ENCODE results near the gene EYA4. TPM values are rescaled to one million over a fixed set of nuclear protein-coding genes. Genes with fewer than 3 reads are reported as not detected.

The EYA4 gene
- total RNA-seq, 1 experiment from 2014 or later, result not detected

DNA sequence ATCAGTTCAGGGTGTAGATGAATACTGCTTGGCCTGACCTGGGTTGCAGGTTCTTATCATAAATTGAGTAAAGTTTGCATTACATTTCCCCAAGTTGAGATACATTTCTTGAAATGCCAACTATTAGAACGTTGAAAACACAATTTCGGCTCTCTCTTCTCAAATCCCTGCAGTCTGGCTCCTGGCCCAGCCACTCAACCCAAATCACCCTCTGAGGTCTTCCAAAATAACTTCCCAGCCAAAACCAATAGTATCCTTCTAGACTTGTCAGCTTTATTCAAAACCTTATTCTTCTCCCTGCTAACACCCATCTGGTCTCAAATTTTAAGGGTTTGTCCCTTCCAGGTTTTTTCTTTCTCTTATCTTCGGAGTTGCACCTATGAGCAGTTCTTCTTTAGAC lies 263.6 kb downstream of the EYA4 start:
- CTCF ChIA-PET, result no interaction called here
- H3K9me3 ChIP-seq (ENCODE audit: control insufficient read depth, insufficient read depth, low read depth, low read length), result no peaks in the 10 kb centered on the region
- in situ Hi-C loops (cut with HindIII; ENCODE audit: low pct_unique_long_range_greater_than_20kb, low sequenced_read_pairs) (no loop called here), intact Hi-C loops (cut with micrococcal nuclease; ENCODE audit: unreplicated experiment) (no loop called here)
- no peak overlapping the region for H3K27ac ChIP-seq (ENCODE audit: low read length)
- H3K27me3 ChIP-seq (ENCODE audit: control insufficient read depth, insufficient read depth, low read length), result no peaks in the 10 kb centered on the region
- no peak overlapping the region for H3K4me3 ChIP-seq (ENCODE audit: low read depth in 2 of 2, low read length in 2 of 2)
- H3K36me3 ChIP-seq (ENCODE audit: control insufficient read depth, insufficient read depth, low read length), result no peaks in the 10 kb centered on the region
- no peak for ATAC-seq
- BruUV-seq (replicated peaks), result no TSS peak
- no peak for DNase-seq (ENCODE audit: low read depth, low spot score)
- no peaks in the 10 kb centered on the region for H3K4me1 ChIP-seq (ENCODE audit: control insufficient read depth, insufficient read depth, low read length)
- POLR2A ChIA-PET, result no interaction called here
- no peak for TF ChIP-seq POLR2AphosphoS5 (IDR thresholded peaks at IDR 0.05; ENCODE audit: low read depth, low read length)
- TF ChIP-seq SIN3A (IDR thresholded peaks at IDR 0.05; ENCODE audit: borderline replicate concordance, insufficient read depth, low read depth, low read length), result no peak
- TF ChIP-seq, protein P1, sequence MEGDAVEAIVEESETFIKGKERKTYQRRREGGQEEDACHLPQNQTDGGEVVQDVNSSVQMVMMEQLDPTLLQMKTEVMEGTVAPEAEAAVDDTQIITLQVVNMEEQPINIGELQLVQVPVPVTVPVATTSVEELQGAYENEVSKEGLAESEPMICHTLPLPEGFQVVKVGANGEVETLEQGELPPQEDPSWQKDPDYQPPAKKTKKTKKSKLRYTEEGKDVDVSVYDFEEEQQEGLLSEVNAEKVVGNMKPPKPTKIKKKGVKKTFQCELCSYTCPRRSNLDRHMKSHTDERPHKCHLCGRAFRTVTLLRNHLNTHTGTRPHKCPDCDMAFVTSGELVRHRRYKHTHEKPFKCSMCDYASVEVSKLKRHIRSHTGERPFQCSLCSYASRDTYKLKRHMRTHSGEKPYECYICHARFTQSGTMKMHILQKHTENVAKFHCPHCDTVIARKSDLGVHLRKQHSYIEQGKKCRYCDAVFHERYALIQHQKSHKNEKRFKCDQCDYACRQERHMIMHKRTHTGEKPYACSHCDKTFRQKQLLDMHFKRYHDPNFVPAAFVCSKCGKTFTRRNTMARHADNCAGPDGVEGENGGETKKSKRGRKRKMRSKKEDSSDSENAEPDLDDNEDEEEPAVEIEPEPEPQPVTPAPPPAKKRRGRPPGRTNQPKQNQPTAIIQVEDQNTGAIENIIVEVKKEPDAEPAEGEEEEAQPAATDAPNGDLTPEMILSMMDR (IDR thresholded peaks at IDR 0.05), result no peak
- TF ChIP-seq, protein P2, sequence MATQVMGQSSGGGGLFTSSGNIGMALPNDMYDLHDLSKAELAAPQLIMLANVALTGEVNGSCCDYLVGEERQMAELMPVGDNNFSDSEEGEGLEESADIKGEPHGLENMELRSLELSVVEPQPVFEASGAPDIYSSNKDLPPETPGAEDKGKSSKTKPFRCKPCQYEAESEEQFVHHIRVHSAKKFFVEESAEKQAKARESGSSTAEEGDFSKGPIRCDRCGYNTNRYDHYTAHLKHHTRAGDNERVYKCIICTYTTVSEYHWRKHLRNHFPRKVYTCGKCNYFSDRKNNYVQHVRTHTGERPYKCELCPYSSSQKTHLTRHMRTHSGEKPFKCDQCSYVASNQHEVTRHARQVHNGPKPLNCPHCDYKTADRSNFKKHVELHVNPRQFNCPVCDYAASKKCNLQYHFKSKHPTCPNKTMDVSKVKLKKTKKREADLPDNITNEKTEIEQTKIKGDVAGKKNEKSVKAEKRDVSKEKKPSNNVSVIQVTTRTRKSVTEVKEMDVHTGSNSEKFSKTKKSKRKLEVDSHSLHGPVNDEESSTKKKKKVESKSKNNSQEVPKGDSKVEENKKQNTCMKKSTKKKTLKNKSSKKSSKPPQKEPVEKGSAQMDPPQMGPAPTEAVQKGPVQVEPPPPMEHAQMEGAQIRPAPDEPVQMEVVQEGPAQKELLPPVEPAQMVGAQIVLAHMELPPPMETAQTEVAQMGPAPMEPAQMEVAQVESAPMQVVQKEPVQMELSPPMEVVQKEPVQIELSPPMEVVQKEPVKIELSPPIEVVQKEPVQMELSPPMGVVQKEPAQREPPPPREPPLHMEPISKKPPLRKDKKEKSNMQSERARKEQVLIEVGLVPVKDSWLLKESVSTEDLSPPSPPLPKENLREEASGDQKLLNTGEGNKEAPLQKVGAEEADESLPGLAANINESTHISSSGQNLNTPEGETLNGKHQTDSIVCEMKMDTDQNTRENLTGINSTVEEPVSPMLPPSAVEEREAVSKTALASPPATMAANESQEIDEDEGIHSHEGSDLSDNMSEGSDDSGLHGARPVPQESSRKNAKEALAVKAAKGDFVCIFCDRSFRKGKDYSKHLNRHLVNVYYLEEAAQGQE (IDR thresholded peaks at IDR 0.05; ENCODE audit: insufficient read depth in 1 of 2, low read depth in 2 of 2, low read length in 1 of 2), result no peak
- TF ChIP-seq TCF7L2 (IDR thresholded peaks at IDR 0.05; ENCODE audit: low read depth, low read length), result no peak

DNA sequence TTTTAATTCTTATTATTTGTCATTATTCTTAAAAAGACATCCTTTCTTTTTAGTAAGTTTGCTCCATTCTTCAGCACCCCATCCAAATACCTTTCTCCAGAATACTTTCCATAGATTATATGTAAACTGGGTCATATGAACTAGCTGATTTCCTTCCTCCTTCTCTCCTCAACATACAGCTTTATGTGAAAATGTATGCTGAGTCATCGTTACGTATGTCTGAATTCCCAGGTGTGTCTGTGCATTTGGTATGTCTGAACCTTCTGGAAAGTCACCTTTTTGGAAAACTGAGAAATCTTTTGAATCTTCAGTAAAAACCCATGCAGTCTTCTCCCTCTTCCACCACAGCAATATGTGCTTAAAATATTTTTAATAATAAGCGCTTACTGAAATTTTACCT lies 264.5 kb downstream of the EYA4 start:
- ATAC-seq (no peak), DNase-seq (ENCODE audit: low read depth, low spot score) (no peak)
- intact Hi-C loops (cut with micrococcal nuclease; ENCODE audit: unreplicated experiment), result no loop called here
- H3K27ac ChIP-seq (ENCODE audit: low read length), result no peak overlapping the region
- H3K9me3 ChIP-seq (ENCODE audit: control insufficient read depth, insufficient read depth, low read depth, low read length), result no peaks in the 10 kb centered on the region
- ChIA-PET CTCF (no interaction called here), POLR2A (no interaction called here)
- in situ Hi-C loops (cut with HindIII; ENCODE audit: low pct_unique_long_range_greater_than_20kb, low sequenced_read_pairs), result no loop called here
- H3K4me1 ChIP-seq (ENCODE audit: control insufficient read depth, insufficient read depth, low read length), result no peaks in the 10 kb centered on the region
- no peaks in the 10 kb centered on the region for H3K36me3 ChIP-seq (ENCODE audit: control insufficient read depth, insufficient read depth, low read length)
- no TSS peak for BruUV-seq (replicated peaks)
- no peak for TF ChIP-seq SIN3A (IDR thresholded peaks at IDR 0.05; ENCODE audit: borderline replicate concordance, insufficient read depth, low read depth, low read length)
- TF ChIP-seq POLR2AphosphoS5 (IDR thresholded peaks at IDR 0.05; ENCODE audit: low read depth, low read length), result no peak
- no peak for TF ChIP-seq TCF7L2 (IDR thresholded peaks at IDR 0.05; ENCODE audit: low read depth, low read length)
- TF ChIP-seq, protein P2 (IDR thresholded peaks at IDR 0.05; ENCODE audit: insufficient read depth in 1 of 2, low read depth in 2 of 2, low read length in 1 of 2), result no peak
- H3K4me3 ChIP-seq (ENCODE audit: low read depth in 2 of 2, low read length in 2 of 2), result no peak overlapping the region
- H3K27me3 ChIP-seq (ENCODE audit: control insufficient read depth, insufficient read depth, low read length), result no peaks in the 10 kb centered on the region

Data from Panc1 (cell line).